CD4-positive, alpha-beta memory T cell (primary cell): Measurements from ENCODE around the gene UCHL3. TPM values are rescaled to one million over a fixed set of nuclear protein-coding genes. Genes with fewer than 3 reads are reported as not detected.

Experiments
- CTCF ChIA-PET: fragments of 350-600 bp; sonication (Branson Sonifier 250); formaldehyde crosslinking; loops from one replicate; lab custom pipeline; 2021; ENCODE audit warnings: inconsistent platforms; ENCODE audit not compliant: partially characterized antibody; lab: Charles Lee
- POLR2A ChIA-PET: fragments of 350-600 bp; sonication (Branson Sonifier 250); formaldehyde crosslinking; loops from one replicate; lab custom pipeline; 2021; ENCODE audit not compliant: partially characterized antibody; lab: Charles Lee
- DNase-seq, 5 donors: peaks; one replicate each; pipeline versions ENCODE4 v3.0.0 to v3.0.0-alpha.2; 2020 to 2022; ENCODE audit warnings: mixed read lengths in 1 of 5
- H3K27ac ChIP-seq: one replicate; pipeline ENCODE4 v1.7.0; 2013; ENCODE audit warnings: low read depth, low read length
- H3K27me3 ChIP-seq: 2 replicates; pipeline ENCODE4 v1.7.0; 2013; ENCODE audit warnings: mild to moderate bottlenecking, low read length, moderate library complexity; ENCODE audit not compliant: insufficient read depth
- H3K36me3 ChIP-seq: 2 replicates; pipeline ENCODE4 v1.7.0; 2013; ENCODE audit warnings: mild to moderate bottlenecking, low read length, moderate library complexity; ENCODE audit not compliant: insufficient read depth
- H3K4me1 ChIP-seq: 2 replicates; pipeline ENCODE4 v1.7.0; 2013; ENCODE audit warnings: mild to moderate bottlenecking, low read length, moderate library complexity; ENCODE audit not compliant: insufficient read depth
- H3K4me3 ChIP-seq, 2 donors: one replicate each; pipeline ENCODE4 v1.7.0; 2013; ENCODE audit warnings: low read length in 2 of 2, mild to moderate bottlenecking in 1 of 2
- H3K9me3 ChIP-seq, 2 donors: one replicate each; pipeline ENCODE4 v1.7.0; 2013; ENCODE audit warnings: low read length in 2 of 2, control low read depth in 1 of 2; ENCODE audit not compliant: control insufficient read depth in 1 of 2
- H3K27ac Mint-ChIP-seq, 7 donors: one replicate each; pipeline ENCODE4 v1.8.0; 2020 to 2021; ENCODE audit warnings: mixed read lengths in 7 of 7, mild to moderate bottlenecking in 6 of 7, inconsistent platforms in 3 of 7, moderate library complexity in 3 of 7
- H3K27me3 Mint-ChIP-seq, 2 donors: one replicate each; pipeline ENCODE4 v1.8.0; 2020 to 2021; ENCODE audit warnings: mixed read lengths in 2 of 2
- H3K36me3 Mint-ChIP-seq, 2 donors: one replicate each; pipeline ENCODE4 v1.8.0; 2020 to 2021; ENCODE audit warnings: mixed read lengths in 2 of 2, inconsistent platforms in 1 of 2, mild to moderate bottlenecking in 1 of 2
- H3K4me1 Mint-ChIP-seq, 4 donors: one replicate each; pipeline ENCODE4 v1.8.0; 2020 to 2021; ENCODE audit warnings: mixed read lengths in 4 of 4, mild to moderate bottlenecking in 1 of 4
- H3K4me3 Mint-ChIP-seq, 8 donors: one replicate each; pipeline ENCODE4 v1.8.0; 2020 to 2021; ENCODE audit warnings: mixed read lengths in 8 of 8, mild to moderate bottlenecking in 7 of 8, moderate library complexity in 6 of 8, inconsistent platforms in 3 of 8
- H3K9me3 Mint-ChIP-seq, 8 donors: one replicate each; pipeline ENCODE4 v1.8.0; 2020 to 2021; ENCODE audit warnings: mixed read lengths in 8 of 8, mild to moderate bottlenecking in 5 of 8, inconsistent platforms in 3 of 8, moderate library complexity in 1 of 8
- intact Hi-C: fragments of 100-400 bp; cut with micrococcal nuclease; formaldehyde crosslinking; loops from one replicate; pipeline ENCODE4 v1.15.1; 2023
- polyA plus RNA-seq, 2 donors: library from polyadenylated mRNA; unstranded; fragments of 300-500 nt; fragmentation: Illumina TruSeq; gene quantifications; one replicate each; pipeline ENCODE4 v1.2.3, GENCODE V29; 2021
- total RNA-seq, 2 experiments: library from RNA; stranded (reverse); gene quantifications; one replicate each; pipeline ENCODE4 v1.2.3, GENCODE V29; 2021

The UCHL3 gene
- total and polyA plus RNA-seq, 4 experiments from 2014 or later, result 17.5 to 87.4 (median 33.7) TPM

- Mint-ChIP-seq H3K36me3 (peaks cover 2 to 3% of the 10 kb centered on the region in 2 donors), H3K9me3 (peaks cover 0 to 2% (median 0%) of the 10 kb centered on the region in 8 donors), H3K4me3 (no peak overlapping the region), H3K27me3 (no peaks in the 10 kb centered on the region), H3K4me1 (peaks cover 0 to 3% (median 0%) of the 10 kb centered on the region in 4 donors), H3K27ac (no peak overlapping the region)
- Histone ChIP-seq H3K4me1 (no peaks in the 10 kb centered on the region), H3K36me3 (no peaks in the 10 kb centered on the region), H3K27ac (no peak overlapping the region), H3K4me3 (no peak overlapping the region), H3K9me3 (no peaks in the 10 kb centered on the region), H3K27me3 (no peaks in the 10 kb centered on the region)
- POLR2A ChIA-PET, result no interaction called here
- CTCF ChIA-PET, result interaction anchor here (1.5 kb wide), 1 partner anchor 47 kb away, joined by 6 read pairs; no protein-coding TSS in a partner anchor
- no peak for DNase-seq
- intact Hi-C loops, result no loop called here
These were observed 98.9 kb downstream of the UCHL3 start for GRCh38 chr13:75648446-75648845.

DNA sequence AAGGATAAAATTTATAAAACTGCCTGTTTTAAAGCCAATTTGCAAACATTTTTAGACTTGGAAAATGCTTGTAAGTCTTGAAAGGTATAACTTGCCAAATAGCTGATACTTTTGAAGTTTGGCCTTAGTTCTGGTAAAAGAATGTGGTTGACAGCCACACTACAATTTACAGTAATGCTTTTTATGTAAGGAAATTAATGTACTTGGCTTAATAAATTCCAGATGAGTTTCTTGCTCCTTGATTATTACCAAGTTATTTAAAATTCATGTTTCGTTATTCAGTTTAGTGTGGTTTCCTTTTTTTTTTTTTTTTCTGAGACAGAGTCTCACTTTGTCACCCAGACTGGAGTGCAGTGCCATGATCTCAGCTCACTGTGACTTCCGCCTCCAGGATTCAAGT, 101.4 kb downstream of the UCHL3 start:
- POLR2A ChIA-PET, result no interaction called here
- Histone ChIP-seq H3K4me1 (no peaks in the 10 kb centered on the region), H3K27me3 (no peaks in the 10 kb centered on the region), H3K36me3 (no peaks in the 10 kb centered on the region), H3K9me3 (no peaks in the 10 kb centered on the region), H3K27ac (no peak overlapping the region), H3K4me3 (no peak overlapping the region)
- Mint-ChIP-seq H3K4me3 (no peak overlapping the region), H3K36me3 (peaks cover 2 to 7% of the 10 kb centered on the region in 2 donors), H3K9me3 (peaks cover 0 to 2% (median 0%) of the 10 kb centered on the region in 8 donors), H3K27ac (no peak overlapping the region), H3K27me3 (no peaks in the 10 kb centered on the region), H3K4me1 (peaks cover 0 to 3% (median 0%) of the 10 kb centered on the region in 4 donors)
- CTCF ChIA-PET, result no interaction called here
- intact Hi-C loops, result no loop called here
- DNase-seq, result no peak

DNA sequence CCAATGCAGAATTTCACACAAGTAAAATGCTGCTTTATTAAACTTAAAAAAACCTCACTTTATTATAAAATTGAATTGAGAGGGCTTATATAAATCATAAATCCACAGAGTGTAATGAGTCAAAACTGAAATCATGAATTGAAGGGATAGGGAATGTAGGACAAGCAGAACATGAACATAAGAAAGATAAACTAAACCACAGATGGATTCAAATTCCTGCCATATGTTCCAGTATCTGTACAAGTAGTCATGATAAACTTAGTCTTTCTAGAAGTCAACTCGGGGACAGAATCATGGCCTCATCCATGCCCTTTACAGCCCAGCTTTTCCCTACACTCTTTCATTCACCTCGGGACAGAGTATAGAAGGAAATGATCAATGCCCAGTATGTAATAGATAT, 103.1 kb downstream of the UCHL3 start:
- H3K4me1 Mint-ChIP-seq, result peaks cover 0 to 1% (median 0%) of the 10 kb centered on the region in 4 donors
- intact Hi-C loops, result no loop called here
- no peak overlapping the region for H3K4me3 ChIP-seq
- H3K27ac Mint-ChIP-seq, result no peak overlapping the region
- POLR2A ChIA-PET, result no interaction called here
- CTCF ChIA-PET, result no interaction called here
- H3K27ac ChIP-seq, result no peak overlapping the region
- no peaks in the 10 kb centered on the region for H3K27me3 Mint-ChIP-seq
- no peaks in the 10 kb centered on the region for H3K9me3 Mint-ChIP-seq
- H3K27me3 ChIP-seq, result no peaks in the 10 kb centered on the region
- H3K36me3 ChIP-seq, result no peaks in the 10 kb centered on the region
- H3K9me3 ChIP-seq, result no peaks in the 10 kb centered on the region
- H3K4me1 ChIP-seq, result no peaks in the 10 kb centered on the region
- no peak for DNase-seq
- H3K4me3 Mint-ChIP-seq, result no peak overlapping the region
- peaks cover 2 to 7% of the 10 kb centered on the region in 2 donors for H3K36me3 Mint-ChIP-seq

Other genes starting within 250 kb of the UCHL3 start
- 10 to 100 TPM; 63.5 to 67.2 TPM for gene TBC1D4, start 67.6 kb upstream of the UCHL3 start, total RNA-seq
- 10 to 100 TPM in 1 of 2 donors, 1 to 10 TPM in 1; 9.5 to 27.3 TPM for gene TBC1D4, start 67.6 kb upstream of the UCHL3 start, polyA plus RNA-seq
- gene COMMD6, start 11.9 kb upstream of the UCHL3 start, total RNA-seq, result 100 to 1,000 TPM; 227 to 254 TPM
- 100 to 1,000 TPM; 517 to 640 TPM for gene COMMD6, start 11.9 kb upstream of the UCHL3 start, polyA plus RNA-seq
- gene LMO7, start 86.5 kb downstream of the UCHL3 start, total RNA-seq, result 10 to 100 TPM; 25.7 to 29.4 TPM
- gene LMO7, start 86.5 kb downstream of the UCHL3 start, polyA plus RNA-seq, result 10 to 100 TPM in 1 of 2 donors, 1 to 10 TPM in 1; 5.4 to 14.3 TPM